Dermis blood vessel endothelial cell (primary cell): ENCODE data around the gene TRDN. TPM values are rescaled to one million over a fixed set of nuclear protein-coding genes. Genes with fewer than 3 reads are reported as not detected.
"Not testable (repeated sequence)": the region's sequence is repeated elsewhere in the genome, so short reads cannot be mapped to it uniquely, and the experiment has no call there.

Experiments used
- DNase-seq: peaks from one replicate; pipeline ENCODE4 v3.0.0; 2010
- total RNA-seq: library from RNA; depleted of rRNA; stranded (reverse); fragments of >200 nt; gene quantifications from 2 replicates; pipeline ENCODE4 v1.2.3, GENCODE V29; 2014

The TRDN gene
- total RNA-seq, 1 donor from 2014 or later = not detected

DNA sequence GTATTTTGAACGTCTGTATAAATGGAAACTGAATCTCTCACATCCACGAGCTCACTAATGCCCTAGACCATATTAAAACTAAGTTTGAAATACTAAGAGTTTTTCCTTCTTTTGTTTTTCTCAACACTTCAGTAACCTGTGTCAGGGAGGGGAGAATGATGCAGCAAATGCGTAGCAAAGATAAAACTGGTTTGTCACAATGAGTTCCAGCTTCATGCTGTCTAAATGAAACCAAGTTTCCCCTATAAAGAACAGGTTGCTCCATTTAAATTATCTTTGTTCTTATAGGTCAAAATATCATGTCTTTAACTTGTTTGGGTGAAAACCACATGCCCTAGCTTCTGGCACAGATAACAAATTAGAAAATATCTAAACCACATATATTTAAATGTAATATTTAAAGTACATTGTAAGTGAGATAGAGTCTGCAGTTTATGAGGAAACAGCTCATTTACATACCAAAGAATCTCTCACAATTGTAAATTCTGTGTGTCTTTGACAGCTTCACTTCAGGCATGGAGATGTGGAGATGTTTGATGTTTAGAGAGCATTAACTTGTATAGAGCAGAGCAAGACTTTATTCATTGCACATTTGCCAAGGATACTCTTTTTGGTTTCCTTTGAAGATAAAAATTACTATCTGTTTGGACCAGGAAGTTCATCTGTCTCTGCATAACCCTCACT, 7.3 kb downstream of the TRDN start:
- DNase-seq = no peak

DNA sequence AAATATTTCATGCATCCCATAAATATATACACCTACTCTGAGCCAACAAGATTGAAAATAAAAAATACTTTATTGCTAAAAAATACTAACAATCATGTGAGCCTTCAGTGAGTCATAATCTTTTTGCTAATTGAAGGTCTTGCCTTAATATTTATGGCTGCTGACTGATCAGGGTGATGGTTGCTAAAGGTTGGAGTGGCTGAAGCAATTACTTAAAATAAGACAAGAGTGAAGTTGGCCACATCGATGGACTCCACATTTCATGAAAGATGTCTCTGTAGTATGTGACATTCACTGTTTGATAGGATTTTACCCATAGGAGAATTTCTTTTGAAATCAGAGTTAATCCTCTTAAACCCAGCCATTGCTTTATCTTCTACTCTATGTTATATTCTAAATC, 11.1 kb downstream of the TRDN start:
- no peak for DNase-seq

DNA sequence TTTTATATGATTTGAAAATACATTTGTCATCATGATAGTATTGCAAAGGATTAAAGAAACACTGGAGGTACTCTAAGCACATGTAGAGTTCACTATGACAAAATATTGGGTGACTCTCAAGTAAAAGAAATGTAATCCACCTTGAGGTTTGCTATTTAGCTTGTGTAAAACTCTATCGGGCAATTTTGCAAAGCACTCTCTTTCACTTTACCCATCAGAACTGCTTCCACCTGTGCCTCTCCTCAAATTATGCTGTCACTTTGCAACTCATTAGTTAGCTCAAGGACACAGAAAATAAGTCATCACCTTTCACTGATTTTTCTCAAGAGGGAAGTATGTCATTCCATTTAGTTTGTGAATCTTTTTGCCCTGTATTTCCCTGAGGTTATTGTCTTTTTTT, 14.0 kb downstream of the TRDN start:
- no peak for DNase-seq

DNA sequence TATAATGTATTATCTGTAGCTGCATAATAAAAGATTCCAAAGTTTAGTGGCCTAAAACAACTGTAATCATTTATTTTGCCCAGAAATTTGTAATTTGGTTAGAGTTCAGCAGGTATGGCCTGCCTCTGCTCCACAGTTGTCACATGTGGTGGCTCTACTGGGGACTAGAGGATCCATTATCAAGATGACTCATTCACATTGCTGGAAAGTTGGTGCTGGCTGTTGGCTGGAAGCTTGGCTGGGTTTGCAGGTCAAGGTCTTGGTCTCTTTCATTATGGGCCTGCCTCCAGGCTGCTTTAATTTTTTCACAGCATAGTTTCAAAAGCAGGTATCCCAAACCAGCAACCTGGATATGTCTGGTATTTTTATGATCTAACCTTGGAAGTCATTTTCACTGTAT, 17.6 kb downstream of the TRDN start:
- DNase-seq = no peak

DNA sequence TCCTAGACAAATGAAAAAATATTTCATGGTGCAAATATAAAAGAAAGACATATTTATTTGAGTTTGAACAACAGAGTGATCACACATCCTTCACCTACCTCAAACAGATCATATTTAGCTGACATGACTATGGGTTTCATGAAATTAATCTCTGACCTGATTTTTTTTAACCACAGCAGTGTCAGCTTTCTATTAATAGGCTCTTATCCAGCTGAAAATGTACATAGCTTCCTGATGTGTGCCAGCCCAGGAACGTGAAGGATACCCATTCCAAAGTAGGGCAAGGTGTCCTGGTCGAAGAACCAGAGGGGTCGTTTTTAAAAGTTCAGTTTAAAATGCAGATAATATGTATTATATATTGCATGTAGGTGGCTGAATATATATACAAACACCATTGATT, 19.8 kb downstream of the TRDN start:
- DNase-seq = no peak

DNA sequence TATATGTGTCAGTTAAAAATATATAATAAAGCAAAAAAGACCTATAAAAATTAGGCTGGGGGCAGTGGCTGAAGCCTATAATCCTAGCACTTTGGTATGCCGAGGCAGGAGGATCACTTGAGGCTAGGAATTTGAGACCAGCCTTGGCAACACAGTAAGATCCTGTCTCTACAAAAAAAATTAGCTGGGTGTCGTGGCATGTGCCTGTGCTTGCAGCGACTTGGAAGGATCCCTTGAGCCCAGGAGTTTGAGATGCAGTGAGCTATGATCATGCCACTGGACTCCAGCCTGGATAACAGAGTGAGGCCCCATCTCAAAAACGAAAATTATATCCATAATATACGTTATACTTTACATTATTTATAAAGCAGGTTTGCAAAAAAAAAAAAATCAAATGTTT, 20.7 kb downstream of the TRDN start:
- no peak for DNase-seq

DNA sequence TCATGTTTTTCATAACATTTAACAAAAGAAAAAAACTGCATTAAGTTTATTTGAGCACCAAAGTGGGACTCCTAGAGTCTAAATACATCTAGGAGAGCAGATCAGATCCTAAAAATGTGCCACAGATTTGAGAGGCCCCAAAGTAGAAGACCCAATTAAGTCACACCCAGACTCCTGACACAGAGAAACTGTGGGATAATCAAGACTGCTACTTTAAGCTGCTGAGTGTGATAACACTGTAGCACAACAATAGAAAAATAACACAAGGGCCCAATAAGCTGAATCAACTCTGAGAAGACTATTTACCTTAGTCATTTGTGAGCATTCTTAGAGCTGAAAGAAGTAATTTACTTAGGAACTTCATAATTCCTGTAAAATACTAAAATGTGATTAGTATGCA, 26.0 kb downstream of the TRDN start:
- DNase-seq = no peak

DNA sequence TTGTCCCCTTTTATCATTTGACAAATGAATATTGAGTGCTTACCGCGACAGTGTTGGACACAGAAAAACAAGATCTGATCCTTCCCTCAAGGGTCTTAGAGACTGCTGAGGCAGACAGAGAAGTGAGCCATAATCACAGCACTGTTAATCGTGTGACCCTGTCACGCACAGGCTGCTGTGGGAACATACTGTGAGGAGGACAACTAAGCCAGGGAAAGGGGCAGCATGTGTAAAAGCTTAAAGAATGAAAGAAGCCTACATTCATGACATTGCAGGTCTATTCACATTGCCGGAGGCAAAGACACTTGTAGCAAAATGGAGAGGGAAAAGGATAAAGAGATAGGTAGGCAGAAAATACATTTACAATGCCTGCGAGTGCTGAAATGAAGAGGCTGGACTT, 32.7 kb downstream of the TRDN start:
- no peak for DNase-seq

DNA sequence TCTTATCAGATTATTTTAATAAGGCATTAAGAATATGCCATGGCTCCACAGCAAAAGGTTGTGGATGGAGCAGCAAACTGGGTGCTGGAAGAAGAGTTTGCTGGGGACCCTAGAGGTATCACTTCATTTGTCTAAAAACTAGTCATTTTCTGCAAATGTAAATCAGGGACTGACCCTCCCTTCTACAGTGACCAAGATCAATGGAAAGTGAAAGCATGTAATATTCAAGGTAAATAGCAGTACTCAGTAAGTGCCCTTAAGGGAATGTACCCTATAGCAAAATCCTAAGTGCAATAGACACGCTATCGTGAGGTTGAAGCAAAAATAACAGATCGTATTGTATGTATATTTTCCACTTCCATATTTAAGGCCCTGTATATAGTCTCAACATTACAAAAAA, 38.7 kb downstream of the TRDN start:
- DNase-seq = no peak

DNA sequence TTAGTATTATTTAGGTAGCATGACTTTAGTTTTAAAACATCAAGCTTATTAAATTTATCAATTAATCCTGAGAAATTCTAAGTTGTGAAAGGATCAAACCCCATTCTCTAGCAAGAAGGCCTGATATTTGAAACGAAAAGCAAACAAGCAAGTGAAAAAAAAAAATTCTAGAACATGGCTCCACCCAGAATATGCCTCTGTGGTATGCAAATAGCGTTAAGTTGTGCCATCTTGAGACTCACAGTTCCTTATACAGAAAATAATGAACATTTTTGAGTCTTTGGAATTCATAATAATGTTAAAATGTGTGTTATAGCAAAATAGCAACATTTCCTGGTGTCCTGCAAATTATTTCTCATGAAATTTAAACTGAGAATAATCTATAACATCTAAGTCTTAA, 42.0 kb downstream of the TRDN start:
- no peak for DNase-seq

DNA sequence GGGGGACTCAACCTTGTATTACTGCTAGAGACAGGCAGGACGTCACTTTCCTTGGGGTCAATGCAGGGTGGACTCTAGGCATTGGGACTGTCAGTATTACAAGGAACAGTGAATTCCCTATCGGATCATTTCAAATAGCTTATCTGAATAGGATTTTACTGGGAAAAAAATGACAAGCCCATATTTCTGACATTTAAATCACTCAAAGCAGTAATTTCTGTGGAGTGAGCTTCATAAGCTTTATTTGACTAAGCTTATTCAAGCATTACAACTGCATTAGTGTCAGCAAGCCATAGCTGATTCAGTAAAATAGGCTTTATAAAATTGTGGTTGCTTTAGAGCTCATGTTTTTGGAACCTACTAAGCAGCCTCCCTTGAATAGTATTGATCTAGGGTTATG, 44.3 kb downstream of the TRDN start:
- DNase-seq = no peak

DNA sequence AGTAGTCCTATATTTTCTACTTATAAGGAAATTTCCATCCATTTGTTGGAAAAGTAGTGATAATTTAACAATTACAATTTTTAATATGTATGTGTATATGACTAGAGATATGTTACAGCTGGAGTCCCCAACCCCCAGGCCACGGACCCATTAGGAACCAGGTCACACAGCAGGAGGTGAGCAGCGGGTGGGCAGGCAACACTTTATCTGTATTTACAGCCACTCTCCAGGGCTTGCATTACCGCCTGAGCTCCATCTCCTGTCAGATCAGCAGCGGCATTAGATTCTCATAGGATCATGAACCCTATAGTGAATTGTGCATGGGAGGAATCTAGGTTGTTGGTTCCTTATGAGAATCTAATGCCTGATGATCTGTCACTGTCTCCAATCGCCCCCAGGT, 46.8 kb downstream of the TRDN start:
- no peak for DNase-seq

DNA sequence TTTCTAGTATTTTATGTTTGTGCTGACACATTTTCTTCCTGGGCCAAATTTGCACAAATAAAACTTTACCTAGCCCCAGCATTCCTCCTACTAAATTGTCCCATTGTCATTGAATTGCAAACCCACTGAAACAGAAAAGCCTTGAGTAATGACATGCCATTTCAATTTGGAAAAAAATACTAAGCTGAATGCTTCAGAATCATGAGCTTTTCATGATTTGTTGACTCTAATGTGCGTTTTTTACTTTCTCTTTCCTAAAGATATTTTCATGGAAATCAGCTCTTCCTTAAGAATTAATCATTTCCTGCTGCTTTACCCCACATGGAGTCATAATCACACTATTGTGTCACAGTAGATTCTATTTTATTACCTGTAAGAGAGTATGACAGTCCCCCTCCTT, 47.4 kb downstream of the TRDN start:
- no peak for DNase-seq

DNA sequence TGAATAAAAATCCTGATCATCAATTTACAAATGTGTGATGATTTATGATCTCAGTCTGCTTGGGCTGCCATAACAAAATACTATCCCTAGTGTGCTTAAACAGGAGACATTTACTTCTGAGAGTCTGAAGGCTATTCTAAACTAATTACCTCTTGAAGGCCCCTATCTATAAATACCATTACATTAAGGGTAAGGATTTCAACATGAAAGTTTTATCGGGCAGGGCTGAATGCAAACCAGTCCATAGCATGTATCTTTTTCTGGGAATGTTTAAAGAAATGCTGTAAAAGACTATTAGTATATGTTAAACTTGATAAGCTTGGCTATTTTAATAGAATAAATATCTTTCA, 48.2 kb downstream of the TRDN start:
- no peak for DNase-seq

DNA sequence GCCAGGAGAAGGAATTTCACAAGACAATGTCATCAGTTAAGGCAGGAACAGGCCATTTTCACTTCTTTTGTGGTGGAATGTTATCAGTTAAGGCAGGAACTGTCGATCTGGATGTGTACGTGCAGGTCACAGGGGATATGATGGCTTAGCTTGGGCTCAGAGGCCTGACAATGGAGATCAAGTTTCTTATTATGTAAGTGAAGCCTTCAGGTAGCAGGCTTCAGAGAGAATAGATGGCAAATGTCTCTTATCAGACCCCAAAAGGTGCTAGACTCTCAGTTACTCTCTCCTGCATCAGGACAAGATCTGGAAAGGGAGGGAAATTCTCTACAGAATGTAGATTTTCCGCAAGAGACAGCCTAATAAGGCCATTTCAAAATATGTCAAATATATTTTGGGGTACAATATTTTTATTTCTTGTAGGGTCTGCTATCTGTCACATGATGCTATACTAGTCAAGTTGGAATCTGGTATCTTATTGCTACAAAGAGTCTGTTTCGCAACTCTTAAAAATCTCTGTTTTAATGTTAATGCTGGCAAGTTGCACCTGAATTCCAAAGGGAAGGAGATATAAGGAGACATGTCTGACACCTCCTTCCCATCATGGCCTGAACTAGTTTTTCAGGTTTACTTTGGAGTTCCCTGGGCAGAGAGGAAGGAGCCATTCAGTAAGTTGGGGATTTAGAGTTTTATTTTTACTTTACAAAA, 48.8 kb downstream of the TRDN start:
- no peak for DNase-seq

DNA sequence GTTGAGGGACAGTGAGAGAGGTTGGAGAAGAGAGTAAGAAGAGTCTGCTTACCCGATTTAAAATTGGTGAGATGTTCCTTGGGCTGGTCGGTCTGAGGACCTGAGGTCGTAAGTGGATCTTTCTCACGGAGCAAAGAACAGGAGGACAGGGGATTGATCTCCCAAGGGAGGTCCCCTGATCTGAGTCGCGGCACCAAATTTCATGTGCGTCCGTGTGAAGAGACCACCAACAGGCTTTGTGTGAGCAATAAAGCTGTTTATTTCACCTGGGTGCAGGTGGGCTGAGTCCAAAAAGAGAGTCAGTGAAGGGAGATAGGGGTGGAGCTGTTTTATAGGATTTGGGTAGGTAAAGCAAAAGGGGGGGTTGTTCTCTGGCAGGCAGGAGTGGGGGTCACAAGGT, 49.3 kb downstream of the TRDN start:
- not testable (repeated sequence) for DNase-seq

DNA sequence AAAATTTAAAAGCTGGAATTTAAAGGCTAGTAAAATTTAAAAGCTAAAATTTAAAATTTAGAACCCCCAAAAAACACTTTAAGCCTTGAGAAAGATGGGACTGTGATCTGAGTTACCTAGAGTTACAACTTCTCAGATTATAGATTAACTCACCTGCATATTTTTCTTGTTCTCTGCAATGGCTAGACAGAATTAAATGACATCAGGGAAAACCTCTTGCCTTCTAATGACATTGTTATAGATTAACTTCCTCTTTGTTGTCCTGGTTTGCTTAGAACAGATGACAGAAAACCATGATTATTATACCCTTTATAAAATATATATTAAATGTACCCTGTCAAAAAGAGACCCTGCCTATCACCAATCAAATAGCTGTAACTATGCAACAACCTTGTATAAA, 56.4 kb downstream of the TRDN start:
- no peak for DNase-seq

DNA sequence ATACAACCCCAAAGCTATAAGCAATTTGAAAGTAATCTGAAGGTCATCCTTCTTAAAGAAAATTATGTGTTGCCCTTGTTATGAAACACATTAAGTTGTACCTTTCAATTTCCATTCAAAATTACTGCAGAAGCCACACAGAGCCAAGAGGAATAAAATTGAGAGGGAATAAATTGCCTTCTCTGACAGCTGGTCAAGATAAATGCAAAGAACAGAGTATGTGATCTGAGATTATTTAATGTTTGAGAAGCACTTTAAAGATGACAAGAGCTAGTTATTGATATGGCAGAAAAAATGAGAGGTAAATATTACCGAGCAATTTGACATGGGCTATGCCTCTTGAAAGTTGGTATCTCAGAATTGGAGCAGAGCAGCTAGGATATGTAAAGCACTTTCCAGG, 61.6 kb downstream of the TRDN start:
- DNase-seq = no peak

DNA sequence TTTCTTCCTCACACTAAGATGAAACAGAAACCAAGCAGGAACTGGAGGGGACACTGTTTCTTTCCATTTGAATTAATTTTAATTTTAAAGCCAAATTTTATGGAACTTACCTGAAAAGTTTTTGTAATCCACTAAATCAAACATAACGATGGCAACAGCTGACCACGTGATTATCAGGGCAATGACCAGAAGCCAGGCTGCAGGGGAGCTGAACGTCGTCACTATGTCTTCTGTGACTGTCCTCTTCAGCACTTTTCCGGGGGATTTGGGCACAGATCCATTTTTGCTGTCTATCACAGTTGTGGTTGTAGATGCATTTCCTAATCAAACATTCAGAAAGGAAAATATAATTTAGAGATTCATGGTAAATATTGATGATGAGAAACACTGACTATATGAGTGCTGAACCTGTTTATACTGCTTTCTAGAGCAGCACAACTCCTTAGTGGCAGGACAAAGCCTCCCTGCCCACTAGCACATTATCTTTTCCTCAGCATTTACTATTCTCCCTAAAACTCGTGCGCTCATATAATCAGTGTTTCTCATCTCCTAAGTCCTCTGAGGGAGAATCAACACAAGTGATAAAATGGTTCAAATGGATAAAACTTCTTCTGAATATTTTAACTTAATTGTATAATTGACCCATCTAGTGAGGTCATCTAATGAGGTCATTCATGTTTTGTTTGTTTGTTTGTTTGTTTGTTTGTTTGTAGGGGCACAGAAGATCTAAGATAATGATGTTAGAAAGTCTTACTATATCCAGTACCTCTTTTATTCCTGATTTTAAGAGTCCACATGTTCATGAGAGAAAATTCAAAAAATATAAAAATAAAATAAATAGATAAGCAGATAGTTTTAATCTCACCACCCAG, 65.7 kb downstream of the TRDN start:
- DNase-seq = no peak

DNA sequence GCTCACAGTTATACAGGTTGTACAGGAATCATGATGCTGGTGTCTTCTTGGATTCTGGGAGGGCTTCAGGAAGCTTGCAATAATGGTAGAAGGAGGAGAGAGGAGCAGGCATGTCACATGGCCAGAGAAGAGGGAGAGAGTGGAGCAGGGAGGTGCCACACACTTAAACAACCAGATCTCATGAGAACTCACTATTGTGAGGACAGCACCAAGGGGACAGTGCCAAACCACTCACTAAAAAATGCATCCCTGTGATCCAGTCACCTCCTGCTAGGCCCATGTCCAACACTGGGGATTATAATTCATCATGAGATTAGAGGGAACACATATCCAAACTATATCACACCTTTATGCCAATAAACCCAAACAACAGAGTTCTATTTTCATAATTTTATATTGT, 67.2 kb downstream of the TRDN start:
- no peak for DNase-seq

DNA sequence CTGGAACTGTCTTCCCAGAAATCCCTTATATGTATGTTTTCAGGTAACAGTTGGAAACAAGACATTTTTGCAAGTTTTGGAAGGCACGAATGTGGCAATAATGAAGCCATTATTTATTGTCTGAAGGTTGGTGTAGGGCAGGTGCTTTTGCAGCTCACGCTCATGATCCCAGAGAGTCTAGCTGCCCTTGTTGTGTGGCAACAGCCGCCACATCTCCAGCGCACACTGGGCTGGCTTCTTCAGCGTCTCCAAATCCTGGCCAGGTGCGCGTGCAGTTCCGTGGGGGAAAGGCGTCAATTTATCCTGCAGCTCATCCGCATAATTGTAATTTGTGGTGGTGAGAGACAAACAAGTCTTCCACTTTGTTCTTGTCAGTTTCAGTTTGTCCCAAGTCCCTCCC, 71.2 kb downstream of the TRDN start:
- no peak for DNase-seq

DNA sequence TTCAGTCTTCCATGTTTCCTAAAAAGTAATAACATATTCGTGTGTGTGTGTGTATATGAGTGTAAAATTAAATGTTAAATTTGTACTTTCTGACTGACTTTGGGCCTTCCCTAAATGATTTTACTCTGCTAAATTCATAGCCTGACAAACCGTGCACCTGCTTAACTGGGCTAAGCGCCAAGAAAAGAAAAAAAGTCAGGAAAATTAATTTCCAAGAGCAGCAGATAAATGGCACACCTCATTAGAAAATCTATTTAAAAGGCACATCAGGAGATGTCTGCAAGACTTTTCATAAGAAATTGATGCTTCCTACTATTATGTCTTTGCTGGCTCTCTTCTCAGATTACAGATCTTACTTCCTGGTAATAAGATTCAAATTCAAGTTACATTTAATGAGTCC, 72.4 kb downstream of the TRDN start:
- no peak for DNase-seq

DNA sequence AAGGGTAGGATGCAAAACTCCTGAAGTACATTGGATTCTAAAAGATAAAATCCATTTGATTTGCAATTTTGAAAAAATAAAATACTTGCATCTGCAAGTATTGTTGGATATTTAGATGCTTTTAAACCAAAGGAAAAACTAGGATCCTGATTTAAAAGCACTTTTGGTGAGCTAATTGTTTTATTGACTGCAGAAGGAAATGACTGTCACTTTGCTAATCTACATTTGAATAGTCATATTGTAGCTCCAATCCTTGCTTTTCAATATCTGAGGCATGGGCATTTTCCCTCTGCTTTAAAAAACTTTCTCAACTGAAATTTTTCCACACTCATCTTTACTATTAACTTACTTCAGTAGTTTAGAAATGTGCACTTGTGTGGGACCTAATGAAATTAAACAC, 74.1 kb downstream of the TRDN start:
- DNase-seq = no peak

DNA sequence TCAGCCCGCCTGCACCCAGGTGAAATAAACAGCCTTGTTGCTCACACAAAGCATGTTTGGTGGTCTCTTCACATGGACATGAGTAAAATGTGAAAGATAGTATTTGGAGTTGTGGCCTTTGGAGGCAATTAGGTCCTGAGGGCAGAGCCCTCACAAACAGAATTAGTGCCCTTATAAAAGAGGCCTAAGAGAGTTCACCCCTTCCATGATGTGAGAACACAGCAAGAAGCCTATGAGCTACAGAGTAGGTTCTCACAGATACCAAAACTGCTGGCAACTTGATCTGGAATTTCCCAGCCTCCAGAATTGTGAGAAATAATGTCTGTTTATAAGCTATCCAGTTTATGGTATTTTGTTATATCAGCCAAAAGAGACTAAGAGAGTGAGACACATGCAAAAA, 74.5 kb downstream of the TRDN start:
- no peak for DNase-seq
